ENCODE data around the gene TMEM95. TPM values are rescaled to one million over a fixed set of nuclear protein-coding genes. Genes with fewer than 3 reads are reported as not detected.
A peak's percentile ranks its signal among the peaks of the same experiment; 100 is the strongest.

Gene TMEM95
- total and polyA plus RNA-seq, 2 of the 8 experiments (the other 6 are each of a cell fraction or from before 2014, with no cell fraction given): not detected

GRCh38 chr17:7306911-7307685, 47.9 kb upstream of the TMEM95 start, which contains the start of gene EIF5A:
Gene EIF5A (plus strand): TSS chr17:7307628. CDS start chr17:7309636, 2,008 bp downstream.
- peak within 1 kb of the TSS; percentile 70 for H2BK120ac ChIP-seq (replicated peaks; ENCODE audit: low read depth, low read length)
- DNase-seq (ENCODE audit: low read depth in 1 of 2, low spot score in 2 of 2) (peak; percentile 99 to 100), FAIRE-seq (peak; percentile 90)
- H3K56ac ChIP-seq (replicated peaks; ENCODE audit: insufficient read length, low read depth, low read length): peak within 1 kb of the TSS; percentile 94
- peak within 1 kb of the TSS; percentile 34 for H2AFZ ChIP-seq (ENCODE audit: low read length)
- H4K8ac ChIP-seq (ENCODE audit: extremely low read depth, insufficient read depth, low read length): peak within 1 kb of the TSS; percentile 88
- H3K4me3 ChIP-seq (ENCODE audit: extremely low read depth in 1 of 4, insufficient read depth in 2 of 4, low read depth in 3 of 4, low read length in 4 of 4): peak within 1 kb of the TSS; percentile 87 to 97 (median 90)
- H2BK12ac ChIP-seq (ENCODE audit: low read depth, low read length): 0 out of 2 replicates have a peak within 1 kb of the TSS, but pooled peaks have one; percentile 19
- peak within 1 kb of the TSS; percentile 85 for H4K5ac ChIP-seq (ENCODE audit: insufficient read length, low read depth, low read length)
- POLR2A ChIA-PET (ENCODE audit: partially characterized antibody): interaction anchor here (0.6 to 2.3 kb wide), 2 partner anchors 8 to 276 kb away, joined by 3 to 8 read pairs; partner anchors contain the start of gene GPS2
- no peak within 1 kb of the TSS for H3K14ac ChIP-seq (ENCODE audit: insufficient read length)
- peaks cover 17 to 35% of the 10 kb centered on the region in 2 experiments for H3K79me2 ChIP-seq (ENCODE audit: control insufficient read depth in 1 of 2, insufficient read depth in 2 of 2, low read length in 2 of 2)
- H2AK5ac ChIP-seq (ENCODE audit: low read depth, low read length): peak within 1 kb of the TSS; percentile 96; the same call in 1 of the 2 replicates
- peak within 1 kb of the TSS; percentile 99 for H3K4ac ChIP-seq (replicated peaks; ENCODE audit: insufficient read length, low read depth, low read length)
- no peak within 1 kb of the TSS for H3K23ac ChIP-seq (ENCODE audit: insufficient read length)
- 0 out of 2 replicates have a peak within 1 kb of the TSS, but pooled peaks have one; percentile 88 for H2BK15ac ChIP-seq (ENCODE audit: low read length)
- peak within 1 kb of the TSS; percentile 88 to 99 for H3K4me2 ChIP-seq (ENCODE audit: insufficient read depth in 1 of 2, low read depth in 2 of 2, low read length in 2 of 2)
- peak within 1 kb of the TSS; percentile 97 for H3K18ac ChIP-seq (ENCODE audit: extremely low read depth, low read length)
- H4K20me1 ChIP-seq (replicated peaks in 1 of 2; ENCODE audit: control insufficient read depth in 1 of 2, insufficient read depth in 2 of 2, low read length in 2 of 2): peaks cover 19 to 24% of the 10 kb centered on the region in 2 experiments
- CTCF ChIA-PET (ENCODE audit: partially characterized antibody): interaction anchor here (1.0 to 1.4 kb wide), 2 partner anchors 11 to 174 kb away, joined by 3 to 8 read pairs; no protein-coding TSS in a partner anchor
- 1% methylated on average over 61 of the region's 64 CpGs; no CpG with 5 or more reads in 1 of the 2 experiments for WGBS, 2 experiments (ENCODE audit: extremely low coverage in 1 of 2, insufficient coverage in 1 of 2, insufficient read length in 1 of 2, insufficient replicate concordance in 2 of 2, low coverage in 1 of 2, low lambda C conversion rate in 2 of 2, missing lambda C conversion rate in 1 of 2)
- peaks cover 0 to 14% (median 6%) of the 10 kb centered on the region in 4 experiments; a peak in 5 of 7 replicates for H3K4me1 ChIP-seq (replicated peaks in 1 of 4; ENCODE audit: control insufficient read depth in 3 of 4, insufficient read depth in 4 of 4, low read length in 3 of 4)
- peaks cover 8% of the 10 kb centered on the region for H3K79me1 ChIP-seq (ENCODE audit: low read depth, low read length)
- H3K27ac ChIP-seq (ENCODE audit: low read depth, low read length): peak within 1 kb of the TSS; percentile 92
- peaks cover 10% of the 10 kb centered on the region for H3K23me2 ChIP-seq (ENCODE audit: low read depth, low read length)
- no peaks in the 10 kb centered on the region for H3K9me3 ChIP-seq (ENCODE audit: insufficient read depth in 2 of 2, low read depth in 1 of 2, low read length in 1 of 2)
- H2BK5ac ChIP-seq (ENCODE audit: low read depth, low read length): peak within 1 kb of the TSS; percentile 97
- no peaks in the 10 kb centered on the region for H3K27me3 ChIP-seq (replicated peaks in 1 of 4; ENCODE audit: control insufficient read depth in 3 of 4, extremely low read depth in 1 of 4, insufficient read depth in 3 of 4, low read length in 3 of 4)
- H2BK20ac ChIP-seq (ENCODE audit: low read length): 0 out of 2 replicates have a peak within 1 kb of the TSS, but pooled peaks have one; percentile 32
- peak within 1 kb of the TSS; percentile 88 for H4K91ac ChIP-seq (replicated peaks; ENCODE audit: insufficient read length, low read length)
- H3K36me3 ChIP-seq (ENCODE audit: control insufficient read depth in 2 of 4, insufficient read depth in 4 of 4, low read length in 3 of 4): peaks cover 22 to 27% (median 24%) of the 10 kb centered on the region in 4 experiments
- H3K9ac ChIP-seq (replicated peaks in 1 of 4; ENCODE audit: extremely low read depth in 1 of 4, low read depth in 3 of 4, low read length in 3 of 4): peak within 1 kb of the TSS; percentile 94 to 100 (median 98)
- TF ChIP-seq RBBP5 (IDR thresholded peaks at IDR 0.05; ENCODE audit: borderline replicate concordance, low read depth, low read length) (no peak), EGR1 (IDR thresholded peaks at IDR 0.05; ENCODE audit: borderline replicate concordance, low read depth, low read length) (peak; percentile 100), MAX (IDR thresholded peaks at IDR 0.05) (peak; percentile 60), ATF2 (IDR thresholded peaks at IDR 0.05; ENCODE audit: low read length) (0 out of 2 replicates have a peak, but pooled peaks have one; percentile 33), EP300 (IDR thresholded peaks at IDR 0.05; ENCODE audit: borderline replicate concordance in 1 of 2, low read depth in 2 of 2, low read length in 2 of 2) (0 out of 3 replicates have a peak, but pooled peaks of 1 of the 2 experiments have one; percentile 45), TBP (IDR thresholded peaks at IDR 0.05; ENCODE audit: low read depth, low read length) (peak; percentile 63), SAP30 (IDR thresholded peaks at IDR 0.05; ENCODE audit: insufficient read depth, insufficient replicate concordance, low read length) (peak; percentile 75), NRF1 (IDR thresholded peaks at IDR 0.05; ENCODE audit: low read depth, low read length) (peak; percentile 98)

All from H1 (cell line).